GM21381 (cell line): ENCODE results near the gene ZFYVE21.
A peak's percentile ranks its signal among the peaks of the same experiment; 100 is the strongest.

ENCODE experiments used
- ATAC-seq: cut with Tn5 transposase; IDR thresholded peaks from one replicate; pipeline ENCODE4 v1.9.1; 2021; ENCODE audit warnings: mild to moderate bottlenecking, moderate library complexity; ENCODE audit not compliant: unreplicated experiment

ZFYVE21 gene

GRCh38 chr14:103691655-103692054, 24.0 kb upstream of the ZFYVE21 start:
- peak; percentile 60 for ATAC-seq

GRCh38 chr14:103692159-103692558, 23.5 kb upstream of the ZFYVE21 start:
- ATAC-seq, result peak; percentile 18

GRCh38 chr14:103692871-103693270, 22.7 kb upstream of the ZFYVE21 start:
- ATAC-seq, result no peak

GRCh38 chr14:103693515-103693914, 22.1 kb upstream of the ZFYVE21 start:
- ATAC-seq, result no peak

GRCh38 chr14:103694572-103695026, 21.0 kb upstream of the ZFYVE21 start:
- no peak for ATAC-seq

- no peak for ATAC-seq
Observed at GRCh38 chr14:103695296-103696069, 20.1 kb upstream of the ZFYVE21 start.

GRCh38 chr14:103696070-103696402, 19.6 kb upstream of the ZFYVE21 start:
- ATAC-seq, result no peak

- ATAC-seq, result no peak
Observed at GRCh38 chr14:103696466-103697071, 19.0 kb upstream of the ZFYVE21 start.

GRCh38 chr14:103697206-103697602, 18.4 kb upstream of the ZFYVE21 start:
- ATAC-seq, result no peak

- ATAC-seq, result no peak
Observed at GRCh38 chr14:103697603-103698379, 17.8 kb upstream of the ZFYVE21 start.

GRCh38 chr14:103698380-103699260, 17.0 kb upstream of the ZFYVE21 start:
- no peak for ATAC-seq

- no peak for ATAC-seq
Observed at GRCh38 chr14:103699261-103699661, 16.3 kb upstream of the ZFYVE21 start.

GRCh38 chr14:103699901-103700752, 15.5 kb upstream of the ZFYVE21 start:
- no peak for ATAC-seq

GRCh38 chr14:103700753-103701490, 14.7 kb upstream of the ZFYVE21 start:
- ATAC-seq, result no peak

- no peak for ATAC-seq
Observed at GRCh38 chr14:103702095-103702494, 13.5 kb upstream of the ZFYVE21 start.

- no peak for ATAC-seq
Observed at GRCh38 chr14:103702497-103703432, 12.8 kb upstream of the ZFYVE21 start.

- no peak for ATAC-seq
Observed at GRCh38 chr14:103703433-103704385, 11.9 kb upstream of the ZFYVE21 start.
